Activated CD8-positive, alpha-beta memory T cell treated with anti-CD3 and anti-CD28 coated beads for 4 hours (primary cell): ENCODE measurements around the gene CYP2C19.
"Not testable (repeated sequence)": the region's sequence is repeated elsewhere in the genome, so short reads cannot be mapped to it uniquely, and the experiment has no call there.

Experiments used
- DNase-seq, 2 donors: peaks; one replicate each; pipeline ENCODE4 v3.0.0-alpha.2; 2020; ENCODE audit warnings: low read depth in 2 of 2

CYP2C19 gene

DNA sequence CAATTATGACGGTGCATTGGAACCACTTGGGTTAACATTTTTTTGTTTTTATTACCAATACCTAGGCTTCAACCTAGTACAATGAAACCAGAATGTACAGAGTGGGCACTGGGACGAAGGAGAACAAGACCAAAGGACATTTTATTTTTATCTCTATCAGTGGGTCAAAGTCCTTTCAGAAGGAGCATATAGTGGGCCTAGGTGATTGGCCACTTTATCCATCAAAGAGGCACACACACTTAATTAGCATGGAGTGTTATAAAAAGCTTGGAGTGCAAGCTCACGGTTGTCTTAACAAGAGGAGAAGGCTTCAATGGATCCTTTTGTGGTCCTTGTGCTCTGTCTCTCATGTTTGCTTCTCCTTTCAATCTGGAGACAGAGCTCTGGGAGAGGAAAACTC lies at the start of gene CYP2C19:
CYP2C19 (plus strand) TSS at position 289 of the 400 bp plus-strand sequence; CDS start at position 314, 25 bp downstream.
- DNase-seq: no peak

DNA sequence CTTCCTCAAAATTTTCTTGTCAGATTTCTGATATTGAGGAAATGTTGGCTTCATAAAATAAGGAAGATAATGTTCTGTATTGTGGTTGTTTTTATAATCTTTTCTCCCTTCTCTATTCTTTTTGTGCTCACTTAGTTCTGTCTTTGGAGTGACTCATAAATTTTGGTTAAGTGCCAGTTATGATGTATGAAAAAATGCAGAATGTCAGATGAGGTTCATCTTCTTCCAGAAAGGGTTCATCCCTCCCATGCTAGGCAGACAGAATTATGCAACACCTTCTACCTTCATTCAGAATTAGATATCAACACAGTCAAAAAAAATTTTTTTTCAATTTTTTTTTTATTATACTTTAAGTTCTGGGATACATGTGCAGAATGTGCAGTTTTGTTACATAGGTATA lies 36.6 kb upstream of the CYP2C19 start:
- no peak for DNase-seq

DNA sequence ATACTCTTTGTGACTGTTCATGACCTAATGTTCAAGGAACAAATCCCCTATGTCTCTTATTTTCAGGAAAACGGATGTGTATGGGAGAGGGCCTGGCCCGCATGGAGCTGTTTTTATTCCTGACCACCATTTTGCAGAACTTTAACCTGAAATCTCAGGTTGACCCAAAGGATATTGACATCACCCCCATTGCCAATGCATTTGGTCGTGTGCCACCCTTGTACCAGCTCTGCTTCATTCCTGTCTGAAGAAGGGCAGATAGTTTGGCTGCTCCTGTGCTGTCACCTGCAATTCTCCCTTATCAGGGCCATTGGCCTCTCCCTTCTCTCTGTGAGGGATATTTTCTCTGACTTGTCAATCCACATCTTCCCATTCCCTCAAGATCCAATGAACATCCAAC lies 27.3 kb upstream of the CYP2C19 start:
- no peak for DNase-seq

- no peak for DNase-seq
Observed at GRCh38 chr10:94738588-94738987, 23.9 kb upstream of the CYP2C19 start.

DNA sequence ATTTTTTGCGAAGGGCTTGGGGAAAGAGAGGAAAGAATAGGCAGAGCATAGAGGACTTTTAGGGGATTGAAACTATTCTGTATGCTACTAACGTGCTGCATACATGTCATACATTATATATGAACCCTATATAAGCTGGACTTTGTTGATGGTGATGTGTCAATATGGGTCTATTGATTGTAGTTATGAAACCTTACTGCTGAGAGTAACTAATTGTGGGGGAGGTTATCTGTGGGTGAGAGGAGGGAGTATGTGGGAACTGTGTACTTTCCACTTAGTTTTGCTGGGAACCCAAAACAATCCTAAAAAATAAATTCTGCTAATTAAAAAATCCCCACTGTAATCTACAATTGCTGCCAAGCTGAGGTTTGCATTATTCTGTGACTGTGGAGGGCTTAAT lies 15.3 kb upstream of the CYP2C19 start:
- no peak for DNase-seq

- no peak for DNase-seq
Observed at GRCh38 chr10:94747838-94748237, 14.6 kb upstream of the CYP2C19 start.

- no peak for DNase-seq
Observed at GRCh38 chr10:94757916-94758315, 4.6 kb upstream of the CYP2C19 start.

GRCh38 chr10:94760586-94761178 lies 1.8 kb upstream of the CYP2C19 start:
- DNase-seq: no peak

DNA sequence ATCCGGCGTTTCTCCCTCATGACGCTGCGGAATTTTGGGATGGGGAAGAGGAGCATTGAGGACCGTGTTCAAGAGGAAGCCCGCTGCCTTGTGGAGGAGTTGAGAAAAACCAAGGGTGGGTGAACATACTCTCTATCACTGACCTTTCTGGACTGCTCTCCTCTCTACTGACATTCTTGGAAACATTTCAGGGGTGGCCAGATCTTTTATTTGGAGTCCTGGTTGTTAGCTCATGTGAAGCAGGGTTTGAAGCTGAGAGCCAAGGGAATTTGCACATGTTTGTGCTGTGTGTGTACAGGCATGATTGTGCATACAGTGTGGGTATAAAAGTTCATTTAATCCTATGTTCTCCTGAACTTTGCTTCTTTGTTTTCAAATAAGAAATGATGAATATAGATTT lies 12.9 kb downstream of the CYP2C19 start:
- not testable (repeated sequence) for DNase-seq

- DNase-seq: no peak
Observed at GRCh38 chr10:94777886-94778458, 15.5 kb downstream of the CYP2C19 start.

- DNase-seq: no peak
Observed at GRCh38 chr10:94780844-94781243, 18.4 kb downstream of the CYP2C19 start.

DNA sequence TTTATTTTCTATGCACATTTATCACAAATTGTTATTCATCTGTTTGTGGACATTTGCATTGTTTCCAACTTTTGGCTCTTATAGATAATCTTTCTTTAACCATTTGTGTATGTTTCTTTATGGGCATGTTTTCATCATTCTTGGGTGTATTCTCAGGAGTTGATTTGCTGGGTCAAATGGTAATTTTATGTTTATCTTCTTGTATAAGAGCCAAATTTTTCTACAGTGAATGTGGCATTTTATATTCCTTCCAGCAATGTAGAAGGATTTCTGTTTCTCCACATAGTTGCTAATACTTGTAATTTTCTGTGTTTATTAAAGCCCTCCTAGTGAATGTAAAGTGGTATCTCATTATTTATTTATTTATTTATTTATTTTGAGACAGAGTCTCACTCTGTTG lies 21.8 kb downstream of the CYP2C19 start:
- no peak for DNase-seq

GRCh38 chr10:94785211-94785610 lies 22.7 kb downstream of the CYP2C19 start:
- no peak for DNase-seq

GRCh38 chr10:94800551-94800950 lies 38.1 kb downstream of the CYP2C19 start:
- not testable (repeated sequence) for DNase-seq

- DNase-seq: no peak
Observed at GRCh38 chr10:94803307-94803706, 40.8 kb downstream of the CYP2C19 start.

- not testable (repeated sequence) for DNase-seq
Observed at GRCh38 chr10:94830025-94830424, 67.5 kb downstream of the CYP2C19 start.

- DNase-seq: no peak
Observed at GRCh38 chr10:94846204-94846603, 83.7 kb downstream of the CYP2C19 start.

DNA sequence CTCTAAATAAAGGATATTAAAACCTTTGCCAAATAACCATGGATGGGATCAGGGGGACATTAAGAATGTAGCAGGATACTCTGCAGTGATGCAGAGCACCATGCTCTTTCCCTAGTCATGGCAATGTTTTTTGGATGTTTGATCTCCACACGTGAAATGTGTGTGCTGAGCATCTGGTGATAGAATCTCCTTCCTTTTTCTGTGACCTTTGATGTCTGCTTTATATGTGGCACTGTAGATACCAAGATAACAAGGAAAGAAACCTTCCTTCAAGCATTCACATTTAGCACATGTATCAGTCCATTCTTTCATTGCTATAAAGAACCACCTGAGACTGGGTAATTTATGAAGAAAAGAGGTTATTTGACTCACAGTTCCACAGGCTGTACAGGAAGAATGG lies 88.3 kb downstream of the CYP2C19 start:
- no peak for DNase-seq

DNA sequence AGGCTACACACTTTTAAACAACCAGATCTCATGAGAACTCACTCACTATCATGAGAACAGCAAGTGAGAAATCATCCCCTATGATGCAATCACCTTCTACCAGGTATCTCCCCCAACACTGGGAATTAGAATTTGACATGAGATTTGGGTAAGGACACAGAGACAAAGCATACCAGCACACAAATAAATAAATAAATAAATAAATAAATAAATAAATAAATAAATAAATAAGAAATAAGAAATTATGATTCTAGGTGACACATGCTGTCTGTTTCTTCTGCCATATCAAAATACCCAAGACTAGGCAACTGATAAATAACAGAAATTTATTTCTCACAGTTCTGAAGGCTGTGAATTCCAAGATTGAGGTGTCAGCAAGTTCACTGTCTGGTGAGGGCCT lies 88.8 kb downstream of the CYP2C19 start:
- no peak for DNase-seq

DNA sequence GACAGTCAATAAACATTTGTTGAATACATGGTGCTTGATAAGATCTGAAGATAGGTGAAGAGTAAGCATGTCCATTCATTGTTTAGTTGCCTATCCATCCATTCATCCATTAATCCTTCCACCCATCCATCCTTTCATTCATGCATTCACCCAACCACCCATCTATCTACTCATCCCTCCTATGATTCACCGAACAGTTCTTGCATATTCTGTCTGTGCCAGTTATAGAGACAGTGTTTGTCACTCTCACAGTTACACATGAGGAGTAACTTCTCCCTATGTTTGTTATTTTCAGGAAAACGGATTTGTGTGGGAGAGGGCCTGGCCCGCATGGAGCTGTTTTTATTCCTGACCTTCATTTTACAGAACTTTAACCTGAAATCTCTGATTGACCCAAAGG lies 90.0 kb downstream of the CYP2C19 start:
- no peak for DNase-seq

GRCh38 chr10:94853065-94853464 lies 90.6 kb downstream of the CYP2C19 start:
- no peak for DNase-seq

- DNase-seq: no peak
Observed at GRCh38 chr10:94858005-94858404, 95.5 kb downstream of the CYP2C19 start.

DNA sequence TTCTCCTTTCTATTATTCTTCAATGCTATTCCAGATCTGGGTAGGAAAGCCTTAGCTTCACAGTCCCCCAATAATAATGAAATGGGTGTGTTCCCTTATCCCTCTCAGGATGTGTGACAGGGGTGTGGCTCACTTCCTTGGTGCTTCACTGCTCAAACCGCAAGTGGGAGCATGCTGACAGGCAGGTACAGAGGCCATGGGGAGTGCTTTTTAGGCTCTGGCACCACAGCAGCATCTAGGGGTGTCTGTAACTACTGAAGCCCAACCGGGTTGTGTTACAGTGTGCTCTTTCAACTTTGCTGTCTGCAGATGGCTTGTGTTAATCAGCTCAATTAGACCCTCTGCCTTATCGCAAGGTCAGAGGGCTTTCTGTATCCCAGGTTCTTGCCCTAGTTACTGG lies 96.6 kb downstream of the CYP2C19 start:
- DNase-seq: no peak

GRCh38 chr10:94878649-94879048 lies 116.2 kb downstream of the CYP2C19 start:
- no peak for DNase-seq
